HCT116 (cell line): ENCODE measurements around the gene BBLN.

Source experiments
- ATF3 ChIP-seq: IDR thresholded peaks from 2 replicates; pipeline ENCODE4 v1.6.1; 2012
- CTCF ChIP-seq, 3 experiments: fragments of 200-600 bp in 1 of 3; sonication (generic) in 1 of 3; IDR thresholded peaks in 2 of 3; conservative IDR thresholded peaks in 1 of 3; 2 replicates each; pipeline ENCODE4 v1.5.1; 2012 to 2017; ENCODE audit warnings: low read depth in 2 of 3, low read length in 2 of 3, antibody characterized with exemption in 1 of 3, borderline replicate concordance in 1 of 3, control low read depth in 1 of 3, mild to moderate bottlenecking in 1 of 3, mixed read lengths in 1 of 3, mixed run types in 1 of 3, moderate library complexity in 1 of 3; ENCODE audit not compliant: insufficient read depth in 1 of 3
- EZH2 ChIP-seq: fragments of 200-600 bp; sonication (generic); IDR thresholded peaks from 2 replicates; pipeline ENCODE4 v1.6.1; 2017; ENCODE audit warnings: antibody characterized with exemption, mixed run types
- JUND ChIP-seq: IDR thresholded peaks from 2 replicates; pipeline ENCODE4 v1.6.1; 2012
- POLR2A ChIP-seq: IDR thresholded peaks from 2 replicates; pipeline ENCODE4 v1.7.0; 2011; ENCODE audit warnings: borderline replicate concordance; ENCODE audit not compliant: insufficient read depth, insufficient read length; ENCODE audit errors: extremely low read depth
- POLR2AphosphoS5 ChIP-seq: IDR thresholded peaks from 2 replicates; pipeline ENCODE4 v1.6.1; 2011; ENCODE audit warnings: mild to moderate bottlenecking, low read depth, low read length, moderate library complexity
- SP1 ChIP-seq: IDR thresholded peaks from 2 replicates; pipeline ENCODE4 v1.6.1; 2012; ENCODE audit warnings: low read depth
- SRF ChIP-seq: IDR thresholded peaks from 2 replicates; pipeline ENCODE4 v1.6.1; 2012; ENCODE audit warnings: low read depth
- YY1 ChIP-seq: IDR thresholded peaks from 2 replicates; pipeline ENCODE4 v1.6.1; 2011; ENCODE audit warnings: low read length, low read depth, moderate library complexity, mild to moderate bottlenecking; ENCODE audit not compliant: insufficient replicate concordance; ENCODE audit errors: extremely low read depth
- ZFX ChIP-seq: fragments of 450-650 bp; IDR thresholded peaks from 2 replicates; pipeline ENCODE4 v1.6.1; 2017

GRCh38 chr9:128188209-128188608 is 28.1 kb downstream of the BBLN start:
- no peak for TF ChIP-seq POLR2AphosphoS5
- TF ChIP-seq YY1: no peak
- TF ChIP-seq CTCF (IDR thresholded peaks at IDR 0.05 in 2 of 3, conservative IDR thresholded peaks at IDR 0.05 in 1 of 3; ENCODE audit: borderline replicate concordance in 1 of 3, insufficient read depth in 1 of 3, low read depth in 2 of 3, low read length in 2 of 3): no peak
- TF ChIP-seq POLR2A: no peak
- TF ChIP-seq JUND: no peak
- no peak for TF ChIP-seq EZH2
- TF ChIP-seq ZFX: no peak
- TF ChIP-seq ATF3: no peak
- TF ChIP-seq SP1: no peak
- TF ChIP-seq SRF: no peak
